H9 (cell line): ENCODE results near the gene ENOX1. TPM values are rescaled to one million over a fixed set of nuclear protein-coding genes. Genes with fewer than 3 reads are reported as not detected.

Source experiments
- DNase-seq: peaks from one replicate; pipeline ENCODE4 v3.0.0-alpha.2; 2017
- H2AFZ ChIP-seq: one replicate; pipeline ENCODE4 v1.6.1; 2013; ENCODE audit warnings: mild to moderate bottlenecking, low read length, control low read depth, moderate library complexity
- H2AK5ac ChIP-seq: 2 replicates; pipeline ENCODE4 v1.6.1; 2013; ENCODE audit warnings: low read length, control low read depth, mixed read lengths; ENCODE audit not compliant: insufficient read length
- H2BK120ac ChIP-seq: one replicate; pipeline ENCODE4 v1.6.1; 2013; ENCODE audit warnings: low read depth, mild to moderate bottlenecking, low read length, control low read depth, inconsistent platforms; ENCODE audit not compliant: poor library complexity, severe bottlenecking
- H2BK12ac ChIP-seq: 2 replicates; pipeline ENCODE4 v1.6.1; 2013; ENCODE audit warnings: low read length, control low read depth, mixed read lengths, low read depth; ENCODE audit not compliant: insufficient read length
- H2BK15ac ChIP-seq: 2 replicates; pipeline ENCODE4 v1.6.1; 2013; ENCODE audit warnings: low read depth, low read length, control low read depth
- H2BK20ac ChIP-seq: one replicate; pipeline ENCODE4 v1.6.1; 2013; ENCODE audit warnings: low read depth, mild to moderate bottlenecking, low read length, control low read depth, inconsistent platforms; ENCODE audit not compliant: poor library complexity, severe bottlenecking
- H2BK5ac ChIP-seq: 2 replicates; pipeline ENCODE4 v1.6.1; 2013; ENCODE audit warnings: low read length, control low read depth, mixed read lengths; ENCODE audit not compliant: insufficient read length
- H3K14ac ChIP-seq: 2 replicates; pipeline ENCODE4 v1.6.1; 2013; ENCODE audit warnings: low read length, control low read depth; ENCODE audit not compliant: insufficient read depth
- H3K18ac ChIP-seq: 2 replicates; pipeline ENCODE4 v1.6.1; 2013; ENCODE audit warnings: low read depth, mild to moderate bottlenecking, mixed read lengths, low read length, control low read depth; ENCODE audit not compliant: insufficient read length
- H3K23ac ChIP-seq: 2 replicates; pipeline ENCODE4 v1.6.1; 2013; ENCODE audit warnings: low read length, control low read depth, mixed read lengths, low read depth; ENCODE audit not compliant: insufficient read length
- H3K23me2 ChIP-seq: 2 replicates; pipeline ENCODE4 v1.6.1; 2013; ENCODE audit warnings: low read depth, mild to moderate bottlenecking, mixed read lengths, low read length, control low read depth; ENCODE audit not compliant: insufficient read length, poor library complexity, severe bottlenecking
- H3K27ac ChIP-seq: 2 replicates; pipeline ENCODE4 v1.5.1; 2013; ENCODE audit warnings: low read length, control low read depth, mixed read lengths, low read depth; ENCODE audit not compliant: insufficient read length
- H3K27me3 ChIP-seq: 2 replicates; pipeline ENCODE4 v1.6.1; 2013; ENCODE audit warnings: low read length, control low read depth, inconsistent platforms; ENCODE audit not compliant: insufficient read depth
- H3K4ac ChIP-seq: 2 replicates; pipeline ENCODE4 v1.6.1; 2013; ENCODE audit warnings: low read depth, mild to moderate bottlenecking, control low read depth, inconsistent platforms, low read length, moderate library complexity
- H3K4me1 ChIP-seq: 2 replicates; pipeline ENCODE4 v1.6.1; 2013; ENCODE audit warnings: low read length, control low read depth, inconsistent platforms; ENCODE audit not compliant: insufficient read depth
- H3K4me2 ChIP-seq: 2 replicates; pipeline ENCODE4 v1.6.1; 2013; ENCODE audit warnings: low read length, control low read depth, mixed read lengths; ENCODE audit not compliant: insufficient read length, insufficient read depth
- H3K56ac ChIP-seq: 2 replicates; pipeline ENCODE4 v1.6.1; 2013; ENCODE audit warnings: low read depth, mild to moderate bottlenecking, mixed read lengths, low read length, control low read depth; ENCODE audit not compliant: insufficient read length
- H3K79me1 ChIP-seq: 2 replicates; pipeline ENCODE4 v1.6.1; 2013; ENCODE audit warnings: low read depth, mild to moderate bottlenecking, moderate library complexity, low read length, control low read depth, inconsistent platforms; ENCODE audit not compliant: insufficient read depth, poor library complexity, severe bottlenecking
- H3K79me2 ChIP-seq: 2 replicates; pipeline ENCODE4 v1.6.1; 2013; ENCODE audit warnings: low read length, control low read depth, inconsistent platforms; ENCODE audit not compliant: insufficient read depth
- H3K9ac ChIP-seq: 2 replicates; pipeline ENCODE4 v1.6.1; 2013; ENCODE audit warnings: low read length, control low read depth, mixed read lengths; ENCODE audit not compliant: insufficient read length; ENCODE audit errors: extremely low read depth
- H3K9me3 ChIP-seq: one replicate; pipeline ENCODE4 v1.6.1; 2013; ENCODE audit warnings: low read depth, low read length, inconsistent platforms; ENCODE audit not compliant: control insufficient read depth
- H3T11ph ChIP-seq: one replicate; pipeline ENCODE4 v1.6.1; 2013; ENCODE audit warnings: mild to moderate bottlenecking, low read length, control low read depth, inconsistent platforms
- H4K20me1 ChIP-seq: one replicate; pipeline ENCODE4 v1.6.1; 2013; ENCODE audit not compliant: control insufficient read depth, insufficient read length, insufficient read depth
- H4K5ac ChIP-seq: 2 replicates; pipeline ENCODE4 v1.6.1; 2013; ENCODE audit warnings: low read depth, mild to moderate bottlenecking, mixed read lengths, low read length, control low read depth; ENCODE audit not compliant: insufficient read length
- H4K8ac ChIP-seq: replicated peaks from 2 replicates; pipeline ENCODE4 v1.6.1; 2013; ENCODE audit warnings: low read length, control low read depth, mixed read lengths, low read depth; ENCODE audit not compliant: insufficient read length
- H4K91ac ChIP-seq: 2 replicates; pipeline ENCODE4 v1.6.1; 2013; ENCODE audit warnings: low read depth, mild to moderate bottlenecking, moderate library complexity, mixed read lengths, low read length, control low read depth; ENCODE audit not compliant: insufficient read length
- H3K27ac Mint-ChIP-seq, 3 experiments: 2 replicates in 2 of 3; 3 replicates in 1 of 3; pipeline ENCODE4 v1.8.0; 2020 to 2021; ENCODE audit warnings: mixed read lengths in 3 of 3, mild to moderate bottlenecking in 1 of 3, moderate library complexity in 1 of 3
- H3K27me3 Mint-ChIP-seq: 2 replicates; pipeline ENCODE4 v1.8.0; 2021; ENCODE audit warnings: low read depth, mild to moderate bottlenecking, moderate library complexity, mixed read lengths
- H3K36me3 Mint-ChIP-seq, 3 experiments: 2 replicates in 2 of 3; 3 replicates in 1 of 3; pipeline ENCODE4 v1.8.0; 2020 to 2021; ENCODE audit warnings: low read depth in 3 of 3, mixed read lengths in 3 of 3; ENCODE audit not compliant: insufficient read depth in 1 of 3
- H3K4me1 Mint-ChIP-seq, 2 experiments: 2 replicates each; pipeline ENCODE4 v1.8.0; 2020; ENCODE audit warnings: mixed read lengths in 2 of 2
- H3K4me3 Mint-ChIP-seq, 2 experiments: 2 replicates in 1 of 2; 3 replicates in 1 of 2; pipeline ENCODE4 v1.8.0; 2020 to 2021; ENCODE audit warnings: mild to moderate bottlenecking in 2 of 2, mixed read lengths in 2 of 2, moderate library complexity in 1 of 2
- H3K9me3 Mint-ChIP-seq, 2 experiments: 2 replicates in 1 of 2; 3 replicates in 1 of 2; pipeline ENCODE4 v1.8.0; 2020; ENCODE audit warnings: mild to moderate bottlenecking in 2 of 2, mixed read lengths in 2 of 2, moderate library complexity in 1 of 2
- WGBS: extraction: QIAGEN DNeasy Blood & Tissue Kit; methylation state at CpG from one replicate; pipeline ENCODE4 v1.1.7; 2013; ENCODE audit warnings: missing lambda C conversion rate, low lambda C conversion rate, mixed read lengths; ENCODE audit not compliant: insufficient read length; ENCODE audit errors: extremely low coverage; 5-methylcytosine and 5-hydroxymethylcytosine counted together
- total RNA-seq: library from RNA; stranded (reverse); gene quantifications from 2 replicates; pipeline ENCODE4 v1.2.1, GENCODE V29; 2021
- TF ChIP-seq, protein P1 (sequence below): fragments of 200-600 bp; sonication (generic); conservative IDR thresholded peaks from 3 replicates; pipeline ENCODE4 v1.8.0; 2021; ENCODE audit warnings: antibody characterized with exemption, mild to moderate bottlenecking

ENOX1 gene
- total RNA-seq, 1 experiment from 2014 or later, result 0.24 TPM

DNA sequence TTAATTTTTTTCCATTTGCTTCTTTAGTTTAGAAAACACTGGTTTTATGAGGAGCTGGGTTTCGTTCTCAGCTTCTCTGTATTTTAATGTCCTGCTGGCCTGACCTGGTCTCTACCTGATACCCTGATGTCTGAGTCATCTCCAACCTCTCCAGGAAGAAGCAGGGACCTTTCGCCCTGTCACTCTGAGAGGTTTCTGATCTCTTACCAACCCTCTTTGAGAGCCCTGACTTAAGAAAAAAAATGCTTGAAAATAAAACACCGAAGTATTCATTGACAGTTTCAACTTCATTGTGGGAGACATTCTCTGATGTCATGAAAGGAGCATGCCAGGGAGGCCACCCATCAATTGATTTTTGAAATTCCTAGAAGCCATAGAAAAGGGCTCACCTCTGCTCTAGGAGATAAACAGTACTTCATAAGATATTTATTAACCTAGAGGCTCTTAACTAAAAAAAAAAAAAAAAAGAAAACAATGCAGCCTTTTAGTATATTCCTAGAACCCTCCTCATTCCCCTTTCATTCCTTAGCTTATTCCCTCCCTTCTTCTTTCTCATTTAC lies 234.8 kb downstream of the ENOX1 start:
- Mint-ChIP-seq H3K27ac (no peak overlapping the region), H3K9me3 (no peaks in the 10 kb centered on the region), H3K4me1 (no peaks in the 10 kb centered on the region), H3K27me3 (no peaks in the 10 kb centered on the region), H3K4me3 (no peak overlapping the region), H3K36me3 (no peaks in the 10 kb centered on the region)
- no peak overlapping the region for H2BK120ac ChIP-seq
- no peak overlapping the region for H3K27ac ChIP-seq
- no peak overlapping the region for H2BK12ac ChIP-seq
- TF ChIP-seq, protein P1, sequence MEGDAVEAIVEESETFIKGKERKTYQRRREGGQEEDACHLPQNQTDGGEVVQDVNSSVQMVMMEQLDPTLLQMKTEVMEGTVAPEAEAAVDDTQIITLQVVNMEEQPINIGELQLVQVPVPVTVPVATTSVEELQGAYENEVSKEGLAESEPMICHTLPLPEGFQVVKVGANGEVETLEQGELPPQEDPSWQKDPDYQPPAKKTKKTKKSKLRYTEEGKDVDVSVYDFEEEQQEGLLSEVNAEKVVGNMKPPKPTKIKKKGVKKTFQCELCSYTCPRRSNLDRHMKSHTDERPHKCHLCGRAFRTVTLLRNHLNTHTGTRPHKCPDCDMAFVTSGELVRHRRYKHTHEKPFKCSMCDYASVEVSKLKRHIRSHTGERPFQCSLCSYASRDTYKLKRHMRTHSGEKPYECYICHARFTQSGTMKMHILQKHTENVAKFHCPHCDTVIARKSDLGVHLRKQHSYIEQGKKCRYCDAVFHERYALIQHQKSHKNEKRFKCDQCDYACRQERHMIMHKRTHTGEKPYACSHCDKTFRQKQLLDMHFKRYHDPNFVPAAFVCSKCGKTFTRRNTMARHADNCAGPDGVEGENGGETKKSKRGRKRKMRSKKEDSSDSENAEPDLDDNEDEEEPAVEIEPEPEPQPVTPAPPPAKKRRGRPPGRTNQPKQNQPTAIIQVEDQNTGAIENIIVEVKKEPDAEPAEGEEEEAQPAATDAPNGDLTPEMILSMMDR, result no peak
- H3T11ph ChIP-seq, result no peak overlapping the region
- H3K23me2 ChIP-seq, result no peaks in the 10 kb centered on the region
- no peak overlapping the region for H3K23ac ChIP-seq
- no peaks in the 10 kb centered on the region for H3K27me3 ChIP-seq
- H4K91ac ChIP-seq, result no peak overlapping the region
- no peak overlapping the region for H2AFZ ChIP-seq
- H3K9me3 ChIP-seq, result no peaks in the 10 kb centered on the region
- H4K5ac ChIP-seq, result no peak overlapping the region
- DNase-seq, result no peak
- no peaks in the 10 kb centered on the region for H3K79me2 ChIP-seq
- no CpG with 5 or more reads among the region's 3 CpGs for WGBS
- no peak overlapping the region for H4K8ac ChIP-seq
- no peak overlapping the region for H2AK5ac ChIP-seq
- H3K14ac ChIP-seq, result no peak overlapping the region
- H3K4ac ChIP-seq, result no peak overlapping the region
- H4K20me1 ChIP-seq, result no peaks in the 10 kb centered on the region
- no peak overlapping the region for H2BK15ac ChIP-seq
- H3K79me1 ChIP-seq, result no peaks in the 10 kb centered on the region
- H2BK20ac ChIP-seq, result no peak overlapping the region
- no peak overlapping the region for H3K18ac ChIP-seq
- H2BK5ac ChIP-seq, result no peak overlapping the region
- no peak overlapping the region for H3K56ac ChIP-seq
- no peak overlapping the region for H3K9ac ChIP-seq
- no peak overlapping the region for H3K4me2 ChIP-seq
- H3K4me1 ChIP-seq, result no peaks in the 10 kb centered on the region
